Caco-2 (cell line): ENCODE measurements around the gene CACNA1C. TPM values are rescaled to one million over a fixed set of nuclear protein-coding genes. Genes with fewer than 3 reads are reported as not detected.

Experiments
- BruUV-seq: library from RNA; stranded (reverse); fragments of 400-500 nt; replicated peaks from 2 replicates; lab custom pipeline; 2021; lab: Mats Ljungman, UMichigan
- CTCF ChIA-PET: fragments of 300-600 bp; sonication (Branson Sonifier 250); formaldehyde crosslinking; loops from one replicate; lab custom pipeline; 2022; ENCODE audit warnings: antibody characterized with exemption; lab: Charles Lee
- POLR2A ChIA-PET: fragments of 300-600 bp; sonication (Branson Sonifier 250); formaldehyde crosslinking; loops from one replicate; lab custom pipeline; 2022; ENCODE audit warnings: antibody characterized with exemption; lab: Charles Lee
- DNase-seq, 2 experiments: peaks; one replicate each; pipeline versions ENCODE4 v3.0.0 to v3.0.0-alpha.2; 2020 to 2022
- H3K27me3 ChIP-seq: replicated peaks from 2 replicates; pipeline ENCODE4 v1.6.0; 2011; ENCODE audit warnings: low read length; ENCODE audit not compliant: control insufficient read depth, insufficient read depth
- H3K36me3 ChIP-seq: 2 replicates; pipeline ENCODE4 v1.5.1; 2011; ENCODE audit warnings: low read length; ENCODE audit not compliant: control insufficient read depth, insufficient read depth
- H3K4me1 ChIP-seq: fragments of 250-450 bp; sonication (Bioruptor Pico); 2 replicates; pipeline ENCODE4 v1.5.1; 2020; ENCODE audit warnings: mild to moderate bottlenecking
- H3K4me3 ChIP-seq: 2 replicates; pipeline ENCODE4 v1.5.1; 2011; ENCODE audit warnings: low read depth, mild to moderate bottlenecking, control low read depth, low read length
- H3K9me3 ChIP-seq: fragments of 250-450 bp; sonication (Bioruptor Pico); 2 replicates; pipeline ENCODE4 v1.5.1; 2020; ENCODE audit warnings: mild to moderate bottlenecking, moderate library complexity
- H3K27ac Mint-ChIP-seq: one replicate; pipeline ENCODE4 v1.8.0; 2022; ENCODE audit warnings: mixed read lengths; ENCODE audit not compliant: unreplicated experiment
- H3K27me3 Mint-ChIP-seq: one replicate; pipeline ENCODE4 v1.8.0; 2022; ENCODE audit warnings: mixed read lengths; ENCODE audit not compliant: insufficient read depth, unreplicated experiment
- H3K36me3 Mint-ChIP-seq: one replicate; pipeline ENCODE4 v1.8.0; 2022; ENCODE audit warnings: mild to moderate bottlenecking, mixed read lengths; ENCODE audit not compliant: insufficient read depth, unreplicated experiment
- H3K4me1 Mint-ChIP-seq: one replicate; pipeline ENCODE4 v1.8.0; 2022; ENCODE audit warnings: low read depth, mixed read lengths; ENCODE audit not compliant: unreplicated experiment
- H3K4me3 Mint-ChIP-seq: one replicate; pipeline ENCODE4 v1.8.0; 2022; ENCODE audit warnings: mild to moderate bottlenecking, moderate library complexity, mixed read lengths; ENCODE audit not compliant: unreplicated experiment
- H3K9me3 Mint-ChIP-seq: one replicate; pipeline ENCODE4 v1.8.0; 2022; ENCODE audit warnings: mixed read lengths; ENCODE audit not compliant: unreplicated experiment
- CTCF ChIP-seq, 2 experiments: fragments of 200-600 bp in 1 of 2; IDR thresholded peaks; 1 replicate in 1 of 2; 2 replicates in 1 of 2; pipeline versions ENCODE4 v1.5.1 to v1.8.0; 2011 to 2022; ENCODE audit warnings: antibody characterized with exemption in 1 of 2, control low read depth in 1 of 2, inconsistent platforms in 1 of 2, low read depth in 1 of 2, low read length in 1 of 2, mild to moderate bottlenecking in 1 of 2, moderate library complexity in 1 of 2; ENCODE audit not compliant: insufficient read depth in 1 of 2, severe bottlenecking in 1 of 2, unreplicated experiment in 1 of 2
- intact Hi-C: fragments of 100-400 bp; cut with micrococcal nuclease; formaldehyde crosslinking; loops from one replicate; pipeline ENCODE4 v1.10.0; 2022; ENCODE audit not compliant: unreplicated experiment
- total RNA-seq: library from RNA; stranded (reverse); gene quantifications from 2 replicates; pipeline ENCODE4 v1.2.3, GENCODE V29; 2022

Gene CACNA1C
- total RNA-seq, 1 experiment from 2014 or later: not detected

GRCh38 chr12:2653461-2653965 lies 600.7 kb downstream of the CACNA1C start:
- no peaks in the 10 kb centered on the region for H3K36me3 ChIP-seq
- TF ChIP-seq CTCF (IDR thresholded peaks at IDR 0.05; ENCODE audit: insufficient read depth in 1 of 2, low read depth in 1 of 2, low read length in 1 of 2, severe bottlenecking in 1 of 2, unreplicated experiment in 1 of 2): no peak
- BruUV-seq: no TSS peak
- Mint-ChIP-seq H3K4me1 (no peaks in the 10 kb centered on the region), H3K9me3 (no peaks in the 10 kb centered on the region), H3K36me3 (no peaks in the 10 kb centered on the region), H3K27ac (no peak overlapping the region), H3K27me3 (peaks cover 21% of the 10 kb centered on the region), H3K4me3 (no peak overlapping the region)
- ChIA-PET CTCF (no interaction called here), POLR2A (no interaction called here)
- DNase-seq: peak in 1 of 2 experiments; percentile 26
- no peaks in the 10 kb centered on the region; the same call in none of the 2 replicates for H3K27me3 ChIP-seq
- H3K9me3 ChIP-seq: peaks cover 8% of the 10 kb centered on the region; the same call in 1 of the 2 replicates
- intact Hi-C loops: no loop called here
- no peak overlapping the region for H3K4me3 ChIP-seq
- H3K4me1 ChIP-seq: no peaks in the 10 kb centered on the region

- H3K36me3 ChIP-seq: no peaks in the 10 kb centered on the region
- ChIA-PET POLR2A (no interaction called here), CTCF (no interaction called here)
- Mint-ChIP-seq H3K27me3 (peaks cover 24% of the 10 kb centered on the region), H3K4me3 (no peak overlapping the region), H3K9me3 (no peaks in the 10 kb centered on the region), H3K27ac (no peak overlapping the region), H3K4me1 (no peaks in the 10 kb centered on the region), H3K36me3 (no peaks in the 10 kb centered on the region)
- no peaks in the 10 kb centered on the region; the same call in none of the 2 replicates for H3K27me3 ChIP-seq
- no peak for TF ChIP-seq CTCF (IDR thresholded peaks at IDR 0.05; ENCODE audit: insufficient read depth in 1 of 2, low read depth in 1 of 2, low read length in 1 of 2, severe bottlenecking in 1 of 2, unreplicated experiment in 1 of 2)
- H3K4me1 ChIP-seq: no peaks in the 10 kb centered on the region
- H3K4me3 ChIP-seq: no peak overlapping the region
- intact Hi-C loops: no loop called here
- peaks cover 8% of the 10 kb centered on the region; the same call in 1 of the 2 replicates for H3K9me3 ChIP-seq
- BruUV-seq: no TSS peak
- DNase-seq: peak in 1 of 2 experiments; percentile 14
These were observed 601.5 kb downstream of the CACNA1C start for GRCh38 chr12:2654311-2654710.

GRCh38 chr12:2654741-2655140 lies 602.0 kb downstream of the CACNA1C start:
- no peaks in the 10 kb centered on the region for H3K4me1 ChIP-seq
- no peaks in the 10 kb centered on the region for H3K36me3 ChIP-seq
- BruUV-seq: no TSS peak
- H3K27ac Mint-ChIP-seq: no peak overlapping the region
- no peak overlapping the region for H3K4me3 ChIP-seq
- ChIA-PET CTCF (no interaction called here), POLR2A (no interaction called here)
- no peaks in the 10 kb centered on the region for H3K4me1 Mint-ChIP-seq
- DNase-seq: peak in 1 of 2 experiments; percentile 23
- intact Hi-C loops: no loop called here
- H3K4me3 Mint-ChIP-seq: no peak overlapping the region
- no peaks in the 10 kb centered on the region; the same call in none of the 2 replicates for H3K27me3 ChIP-seq
- no peak for TF ChIP-seq CTCF (IDR thresholded peaks at IDR 0.05; ENCODE audit: insufficient read depth in 1 of 2, low read depth in 1 of 2, low read length in 1 of 2, severe bottlenecking in 1 of 2, unreplicated experiment in 1 of 2)
- no peaks in the 10 kb centered on the region for H3K36me3 Mint-ChIP-seq
- H3K27me3 Mint-ChIP-seq: peaks cover 21% of the 10 kb centered on the region
- no peaks in the 10 kb centered on the region for H3K9me3 Mint-ChIP-seq
- H3K9me3 ChIP-seq: peaks cover 8% of the 10 kb centered on the region; the same call in 1 of the 2 replicates
